ENCODE measurements around the gene VAMP3.

VAMP3 gene

GRCh38 chr1:7751174-7751573, 19.9 kb upstream of the VAMP3 start:
- Mint-ChIP-seq H3K27ac (no peak overlapping the region), H3K9me3 (no peaks in the 10 kb centered on the region), H3K4me3 (no peak overlapping the region), H3K36me3 (peaks cover 2 to 7% of the 10 kb centered on the region in 2 donors), H3K27me3 (no peaks in the 10 kb centered on the region), H3K4me1 (peaks cover 0 to 9% of the 10 kb centered on the region in 2 donors)
- DNase-seq (no peak), ATAC-seq (replicated peaks) (no peak)

DNA sequence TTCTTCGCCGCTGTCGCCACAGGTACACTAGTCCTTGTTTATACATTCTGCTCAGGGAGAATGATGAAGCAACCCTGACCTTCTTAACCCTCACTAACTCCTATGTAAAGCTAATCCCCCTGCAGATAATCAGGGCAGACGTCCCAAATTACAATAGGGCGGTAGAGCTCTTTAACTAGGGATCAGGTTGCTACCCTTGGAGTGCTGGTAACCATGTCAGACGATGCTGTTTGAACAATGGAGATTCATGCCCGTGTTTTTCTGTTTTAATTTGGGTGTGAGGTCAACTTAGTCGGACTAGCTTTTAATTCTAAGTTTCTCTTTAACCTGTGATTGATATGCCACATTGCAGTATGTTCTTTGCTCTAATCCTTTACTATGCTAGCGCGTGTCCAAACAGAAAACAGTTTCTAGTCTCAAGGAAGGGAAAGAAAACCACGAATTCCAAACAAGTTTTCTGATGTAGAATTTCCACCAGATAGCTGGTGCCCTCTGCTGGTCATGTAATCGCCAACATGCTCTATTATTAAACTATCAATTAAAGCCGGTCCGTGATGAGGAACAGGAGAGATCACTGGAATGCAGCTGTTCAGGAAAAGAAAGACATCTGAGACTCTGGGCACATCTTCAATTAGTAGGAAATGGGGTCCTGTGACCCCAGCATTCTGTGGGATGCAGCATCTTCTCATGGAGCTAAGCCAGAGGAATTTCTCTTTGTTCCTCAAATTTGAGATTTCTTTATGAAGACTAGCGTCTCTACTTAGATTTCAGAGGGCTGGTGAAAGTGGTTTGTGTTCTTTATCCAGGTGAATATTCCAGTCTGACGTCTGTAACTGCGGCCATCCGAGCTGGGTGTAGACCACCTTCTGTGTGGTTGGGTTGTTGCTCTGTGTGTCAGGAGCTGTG, 18.3 kb upstream of the VAMP3 start:
- H3K36me3 Mint-ChIP-seq: peaks cover 2 to 7% of the 10 kb centered on the region in 2 donors
- peak overlapping the region in 1 of 2 donors; percentile 57 for H3K4me3 Mint-ChIP-seq
- ATAC-seq (replicated peaks): no peak
- H3K27me3 Mint-ChIP-seq: no peaks in the 10 kb centered on the region
- DNase-seq: no peak
- peaks cover 0 to 9% of the 10 kb centered on the region in 2 donors for H3K4me1 Mint-ChIP-seq
- no peak overlapping the region for H3K27ac Mint-ChIP-seq
- H3K9me3 Mint-ChIP-seq: no peaks in the 10 kb centered on the region

- H3K36me3 Mint-ChIP-seq: peaks cover 2 to 7% of the 10 kb centered on the region in 2 donors
- no peak overlapping the region for H3K4me3 Mint-ChIP-seq
- DNase-seq (no peak), ATAC-seq (replicated peaks) (no peak)
- H3K27ac Mint-ChIP-seq: no peak overlapping the region
- no peaks in the 10 kb centered on the region for H3K27me3 Mint-ChIP-seq
- H3K9me3 Mint-ChIP-seq: no peaks in the 10 kb centered on the region
- H3K4me1 Mint-ChIP-seq: peaks cover 0 to 9% of the 10 kb centered on the region in 2 donors
Measured at GRCh38 chr1:7753641-7754040, 17.5 kb upstream of the VAMP3 start.

- no peaks in the 10 kb centered on the region for H3K27me3 Mint-ChIP-seq
- no peaks in the 10 kb centered on the region for H3K9me3 Mint-ChIP-seq
- H3K36me3 Mint-ChIP-seq: peaks cover 1 to 7% of the 10 kb centered on the region in 2 donors
- no peak overlapping the region for H3K27ac Mint-ChIP-seq
- DNase-seq (no peak), ATAC-seq (replicated peaks) (no peak)
- no peak overlapping the region for H3K4me3 Mint-ChIP-seq
- peaks cover 0 to 9% of the 10 kb centered on the region in 2 donors for H3K4me1 Mint-ChIP-seq
Measured at GRCh38 chr1:7754234-7754633, 16.9 kb upstream of the VAMP3 start.

GRCh38 chr1:7755448-7755847, 15.6 kb upstream of the VAMP3 start:
- Mint-ChIP-seq H3K27me3 (no peaks in the 10 kb centered on the region), H3K27ac (no peak overlapping the region), H3K9me3 (no peaks in the 10 kb centered on the region), H3K4me3 (no peak overlapping the region), H3K36me3 (peaks cover 0 to 7% of the 10 kb centered on the region in 2 donors), H3K4me1 (peaks cover 0 to 9% of the 10 kb centered on the region in 2 donors)
- no peak for DNase-seq
- no peak for ATAC-seq (replicated peaks)

- ATAC-seq (replicated peaks) (no peak), DNase-seq (no peak)
- Mint-ChIP-seq H3K9me3 (no peaks in the 10 kb centered on the region), H3K27me3 (no peaks in the 10 kb centered on the region), H3K36me3 (peaks cover 0 to 3% of the 10 kb centered on the region in 2 donors), H3K4me3 (no peak overlapping the region), H3K27ac (no peak overlapping the region), H3K4me1 (no peaks in the 10 kb centered on the region)
Measured at GRCh38 chr1:7760245-7760644, 10.9 kb upstream of the VAMP3 start.

GRCh38 chr1:7761103-7761502, 10.0 kb upstream of the VAMP3 start:
- Mint-ChIP-seq H3K4me1 (no peaks in the 10 kb centered on the region), H3K36me3 (no peaks in the 10 kb centered on the region), H3K9me3 (no peaks in the 10 kb centered on the region), H3K4me3 (no peak overlapping the region), H3K27ac (no peak overlapping the region), H3K27me3 (no peaks in the 10 kb centered on the region)
- ATAC-seq (replicated peaks): no peak
- no peak for DNase-seq

DNA sequence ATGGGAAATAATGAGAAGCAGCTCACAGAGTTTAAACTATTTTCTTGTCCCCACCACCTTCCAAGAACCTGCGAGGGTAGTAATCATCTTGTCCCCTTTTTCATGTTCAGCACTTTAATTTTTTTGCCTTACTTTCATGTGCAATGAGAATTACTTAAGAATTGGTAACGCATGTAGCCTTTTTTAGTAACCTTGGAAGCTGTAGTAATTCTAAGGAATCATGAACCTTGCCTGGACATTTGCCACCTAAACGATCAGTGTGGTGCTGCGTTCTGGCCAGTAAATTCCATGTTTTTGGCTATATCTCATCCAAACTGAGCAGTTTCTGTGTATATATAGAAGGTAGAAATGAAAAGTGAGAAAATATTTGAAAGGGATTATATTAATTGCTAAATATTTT, 3.9 kb upstream of the VAMP3 start:
- peaks cover 6 to 13% of the 10 kb centered on the region in 2 donors for H3K4me1 Mint-ChIP-seq
- DNase-seq: no peak
- no peak for ATAC-seq (replicated peaks)
- no peak overlapping the region for H3K27ac Mint-ChIP-seq
- H3K4me3 Mint-ChIP-seq: no peak overlapping the region
- H3K9me3 Mint-ChIP-seq: no peaks in the 10 kb centered on the region
- H3K36me3 Mint-ChIP-seq: peaks cover 0 to 4% of the 10 kb centered on the region in 2 donors
- H3K27me3 Mint-ChIP-seq: peaks cover 0 to 5% of the 10 kb centered on the region in 2 donors

DNA sequence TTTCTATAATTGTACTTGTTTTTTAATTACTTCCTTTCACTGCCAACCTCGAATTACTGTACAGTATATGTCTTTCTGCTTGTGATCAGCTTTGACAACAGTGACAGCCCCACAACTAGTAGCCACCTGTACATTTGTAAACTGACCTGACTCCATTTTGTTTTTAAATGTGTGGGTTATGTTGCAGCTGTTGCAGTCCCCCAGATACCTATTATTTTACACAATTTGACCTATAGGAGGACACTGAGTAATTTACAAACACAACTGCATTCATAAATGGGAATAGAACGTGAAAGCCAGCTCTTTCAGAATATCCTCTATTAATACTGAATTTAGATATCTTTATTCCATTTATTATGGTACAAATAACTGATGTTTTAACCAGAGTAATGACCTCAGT, 2.5 kb upstream of the VAMP3 start:
- no peak for DNase-seq
- Mint-ChIP-seq H3K27me3 (peaks cover 0 to 5% of the 10 kb centered on the region in 2 donors), H3K27ac (no peak overlapping the region), H3K9me3 (no peaks in the 10 kb centered on the region), H3K36me3 (peaks cover 0 to 5% of the 10 kb centered on the region in 2 donors), H3K4me1 (peaks cover 10 to 17% of the 10 kb centered on the region in 2 donors), H3K4me3 (no peak overlapping the region)
- ATAC-seq (replicated peaks): no peak

DNA sequence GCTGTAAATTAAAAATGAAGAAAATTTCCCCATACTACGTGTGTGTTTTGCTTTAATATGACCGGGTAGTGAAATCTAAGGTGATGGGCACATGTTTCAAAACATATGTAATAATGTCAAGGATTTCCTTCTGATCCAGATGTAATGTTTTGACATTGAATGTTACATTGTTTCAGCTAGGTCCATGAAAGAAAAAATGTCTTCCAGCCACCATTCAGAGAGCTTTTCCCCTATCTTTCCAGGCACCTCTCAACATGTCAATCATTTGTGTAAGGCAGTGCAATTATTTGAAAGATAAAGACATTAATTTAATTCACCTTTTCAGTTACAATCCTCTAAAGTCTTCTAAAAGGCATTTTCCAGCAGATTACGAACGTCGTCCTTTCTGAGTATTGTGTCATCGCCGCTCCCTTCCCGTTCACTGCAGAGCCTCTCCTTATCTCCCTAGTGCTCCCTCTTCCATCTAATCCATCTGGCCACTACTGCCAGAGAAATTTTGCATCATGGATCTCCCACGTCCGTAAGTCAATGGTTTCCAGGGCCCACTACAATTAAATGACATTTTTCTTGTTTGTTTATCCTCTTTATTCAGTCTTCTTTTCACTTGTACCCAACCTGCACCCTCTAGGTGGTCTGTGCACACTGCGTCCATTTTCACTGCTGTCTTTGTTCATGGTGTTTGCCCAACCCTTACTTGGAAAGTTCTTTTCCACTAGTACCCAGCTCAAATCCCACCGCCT, 1.3 kb upstream of the VAMP3 start:
- Mint-ChIP-seq H3K4me1 (peaks cover 13 to 17% of the 10 kb centered on the region in 2 donors), H3K36me3 (peaks cover 7 to 9% of the 10 kb centered on the region in 2 donors), H3K4me3 (peak overlapping the region in 1 of 2 donors; percentile 8), H3K9me3 (no peaks in the 10 kb centered on the region), H3K27me3 (peaks cover 0 to 5% of the 10 kb centered on the region in 2 donors), H3K27ac (no peak overlapping the region)
- no peak for ATAC-seq (replicated peaks)
- DNase-seq: no peak

DNA sequence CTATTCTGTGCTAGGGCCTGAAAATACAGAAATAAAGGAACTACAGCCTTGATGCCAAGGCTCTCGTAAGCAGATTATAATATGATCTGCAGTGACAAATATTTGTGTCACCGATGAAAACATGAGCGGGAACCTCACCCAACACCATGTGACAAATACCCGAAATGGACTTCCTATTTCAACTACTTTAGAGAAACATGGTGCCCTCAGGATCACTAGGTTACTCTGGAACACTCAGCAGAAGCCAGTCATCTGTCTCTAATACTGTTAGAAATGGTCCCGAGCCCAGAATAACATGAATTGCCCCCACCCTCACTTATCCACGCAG, 463 bp upstream of the VAMP3 start:
- H3K36me3 Mint-ChIP-seq: peaks cover 10 to 11% of the 10 kb centered on the region in 2 donors
- H3K4me3 Mint-ChIP-seq: peak overlapping the region; percentile 90 to 92
- peaks cover 0 to 5% of the 10 kb centered on the region in 2 donors for H3K27me3 Mint-ChIP-seq
- peak overlapping the region; percentile 95 for H3K27ac Mint-ChIP-seq
- peak; percentile 44 to 57 for ATAC-seq (replicated peaks)
- no peaks in the 10 kb centered on the region for H3K9me3 Mint-ChIP-seq
- peaks cover 14 to 17% of the 10 kb centered on the region in 2 donors for H3K4me1 Mint-ChIP-seq
- DNase-seq: peak; percentile 13

DNA sequence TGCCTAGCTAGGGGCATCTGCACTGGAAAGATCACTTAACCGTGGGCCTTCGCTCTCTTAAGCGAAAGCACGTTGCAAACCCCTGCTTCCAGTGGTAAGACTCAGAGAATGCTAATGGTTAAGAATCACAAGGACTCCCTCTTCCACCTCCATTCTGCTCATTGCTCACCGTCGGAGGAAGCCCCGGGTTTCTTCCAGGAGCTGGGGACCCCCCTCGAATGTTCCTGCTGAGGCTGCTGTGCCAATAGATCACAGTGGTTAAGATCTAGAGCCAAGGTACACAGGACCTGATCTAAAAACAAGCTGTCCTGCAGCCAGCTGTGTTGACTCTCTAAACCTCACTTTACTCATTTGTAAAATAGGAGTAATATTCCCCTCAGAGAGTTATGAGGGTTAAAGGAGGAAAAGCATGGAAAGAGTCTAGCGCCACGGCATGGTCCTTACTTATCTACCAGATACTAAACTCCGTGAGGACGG, 765 bp downstream of the VAMP3 start:
- H3K9me3 Mint-ChIP-seq: no peaks in the 10 kb centered on the region
- H3K27me3 Mint-ChIP-seq: peaks cover 0 to 5% of the 10 kb centered on the region in 2 donors
- peak overlapping the region; percentile 82 for H3K27ac Mint-ChIP-seq
- no peak for DNase-seq
- peaks cover 14 to 17% of the 10 kb centered on the region in 2 donors for H3K4me1 Mint-ChIP-seq
- no peak for ATAC-seq (replicated peaks)
- H3K4me3 Mint-ChIP-seq: peak overlapping the region; percentile 90 to 92
- H3K36me3 Mint-ChIP-seq: peaks cover 15 to 20% of the 10 kb centered on the region in 2 donors

GRCh38 chr1:7777591-7777990, 6.5 kb downstream of the VAMP3 start:
- Mint-ChIP-seq H3K27ac (no peak overlapping the region), H3K36me3 (peaks cover 18 to 42% of the 10 kb centered on the region in 2 donors), H3K4me3 (no peak overlapping the region), H3K9me3 (no peaks in the 10 kb centered on the region), H3K4me1 (peaks cover 15 to 18% of the 10 kb centered on the region in 2 donors), H3K27me3 (no peaks in the 10 kb centered on the region)
- DNase-seq: no peak
- ATAC-seq (replicated peaks): no peak

DNA sequence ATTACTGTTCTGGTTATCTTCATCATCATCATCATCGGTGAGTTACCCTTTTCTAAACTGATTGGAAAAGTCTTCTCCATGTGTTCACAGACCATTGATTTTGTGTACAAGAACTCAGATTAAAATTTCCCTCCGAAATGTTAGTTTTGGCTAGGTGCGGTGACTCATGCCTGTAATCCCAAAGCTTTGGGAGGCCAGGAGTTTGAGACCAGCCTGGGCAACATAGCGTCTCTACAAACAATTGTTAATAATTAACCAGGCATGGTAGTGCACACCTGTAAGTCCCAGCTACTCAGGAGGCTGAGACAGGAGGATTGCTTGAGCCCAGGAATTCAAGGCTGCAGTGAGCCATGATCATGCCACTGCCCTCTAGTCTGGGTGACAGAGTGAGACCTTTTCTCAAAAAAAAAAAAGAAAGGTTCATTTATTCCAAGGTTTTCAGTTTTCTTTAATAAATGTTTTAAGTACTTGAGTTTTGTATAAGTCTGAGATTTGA, 7.1 kb downstream of the VAMP3 start:
- no peak for ATAC-seq (replicated peaks)
- H3K9me3 Mint-ChIP-seq: no peaks in the 10 kb centered on the region
- peaks cover 18 to 42% of the 10 kb centered on the region in 2 donors for H3K36me3 Mint-ChIP-seq
- no peaks in the 10 kb centered on the region for H3K27me3 Mint-ChIP-seq
- H3K4me3 Mint-ChIP-seq: no peak overlapping the region
- H3K27ac Mint-ChIP-seq: no peak overlapping the region
- no peak for DNase-seq
- peaks cover 16 to 20% of the 10 kb centered on the region in 2 donors for H3K4me1 Mint-ChIP-seq
